ENCODE data around the gene TMED1.
"Not testable (repeated sequence)": the region's sequence is repeated elsewhere in the genome, so short reads cannot be mapped to it uniquely, and the experiment has no call there.

The TMED1 gene, protein sequence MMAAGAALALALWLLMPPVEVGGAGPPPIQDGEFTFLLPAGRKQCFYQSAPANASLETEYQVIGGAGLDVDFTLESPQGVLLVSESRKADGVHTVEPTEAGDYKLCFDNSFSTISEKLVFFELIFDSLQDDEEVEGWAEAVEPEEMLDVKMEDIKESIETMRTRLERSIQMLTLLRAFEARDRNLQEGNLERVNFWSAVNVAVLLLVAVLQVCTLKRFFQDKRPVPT

DNA sequence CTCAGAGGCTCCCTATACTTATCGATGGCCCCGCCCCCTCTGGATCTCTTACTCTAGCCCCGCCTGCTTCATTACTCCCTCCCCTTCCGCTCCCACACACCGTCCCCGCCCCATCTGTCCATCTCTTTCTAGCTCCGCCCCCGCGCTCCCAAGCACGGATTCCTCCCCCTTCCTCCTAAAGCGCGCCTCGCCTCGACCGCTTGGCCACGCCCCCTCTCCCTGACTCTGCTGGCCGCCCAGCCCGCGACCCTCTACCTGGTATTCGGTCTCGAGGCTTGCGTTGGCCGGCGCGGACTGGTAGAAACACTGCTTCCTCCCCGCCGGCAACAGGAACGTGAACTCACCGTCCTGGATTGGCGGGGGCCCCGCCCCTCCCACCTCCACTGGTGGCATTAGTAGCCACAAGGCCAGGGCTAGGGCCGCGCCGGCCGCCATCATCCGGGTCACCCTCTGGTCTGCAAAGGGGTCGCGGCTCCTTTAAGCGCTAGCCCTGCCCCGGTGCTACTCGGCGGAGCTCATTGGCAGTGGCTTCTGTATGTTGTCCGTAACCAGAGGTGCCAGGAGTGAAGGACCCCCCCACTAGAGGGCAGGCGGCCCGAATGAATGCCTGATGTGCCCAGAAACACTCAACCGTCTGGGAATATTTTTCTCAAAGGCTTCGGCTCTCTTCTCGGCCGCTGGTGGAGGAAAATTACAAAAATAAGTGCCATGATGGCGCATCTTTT lies at the start of gene TMED1:
TSS of gene TMED1 (minus strand) at position 459 of the 725 bp plus-strand sequence. CDS start at position 438, 21 bp downstream.
- peak; percentile 86 to 92 (median 90) for DNase-seq (ENCODE audit: low read depth in 3 of 3)

DNA sequence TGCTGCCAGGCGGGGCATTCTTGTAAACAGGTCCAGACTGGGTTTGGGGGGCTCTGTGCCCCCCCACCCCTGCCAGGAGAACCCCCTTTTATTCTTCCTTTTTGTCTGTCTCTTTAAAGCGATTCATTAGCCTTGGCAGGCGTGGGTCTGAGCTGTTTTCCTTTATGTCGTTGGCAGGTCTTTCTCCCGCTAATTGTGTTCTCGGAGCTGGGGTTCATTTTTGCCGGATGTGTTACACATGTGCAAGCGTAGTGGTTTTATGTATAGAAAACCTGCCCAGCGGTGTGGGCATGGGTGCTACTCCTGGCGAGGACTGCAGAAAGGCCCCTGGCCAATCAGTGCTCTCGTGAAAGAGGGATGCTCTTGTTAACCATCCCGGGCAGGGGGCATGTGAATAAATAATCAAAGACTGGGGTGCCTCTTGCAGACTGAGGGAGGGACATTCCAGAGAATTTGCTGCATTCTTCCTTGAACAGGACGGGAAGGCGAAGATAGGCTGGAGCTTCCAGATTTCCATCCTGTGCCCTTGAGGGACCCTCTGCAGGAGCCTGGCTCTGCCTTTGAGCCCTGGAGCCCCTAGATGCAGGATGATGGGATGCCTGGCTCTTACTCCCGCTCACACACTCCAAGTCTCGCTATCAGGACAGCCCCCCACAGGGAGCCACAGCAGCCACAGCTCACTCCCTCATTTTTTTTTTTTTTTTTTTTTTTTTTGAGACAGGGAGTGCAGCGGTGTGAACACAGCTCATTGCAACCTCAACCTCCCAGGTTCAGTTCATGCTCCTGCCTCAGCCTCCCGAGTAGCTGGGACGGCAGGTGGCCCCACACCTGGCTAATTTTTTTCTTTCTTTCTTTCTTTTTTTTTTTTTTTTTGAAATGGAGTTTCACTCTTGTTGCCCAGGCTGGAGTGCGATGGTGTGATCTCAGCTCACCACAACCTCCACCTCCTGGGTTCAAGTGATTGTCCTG lies 49.5 kb upstream of the TMED1 start:
- no peak for DNase-seq (ENCODE audit: low read depth in 3 of 3)

DNA sequence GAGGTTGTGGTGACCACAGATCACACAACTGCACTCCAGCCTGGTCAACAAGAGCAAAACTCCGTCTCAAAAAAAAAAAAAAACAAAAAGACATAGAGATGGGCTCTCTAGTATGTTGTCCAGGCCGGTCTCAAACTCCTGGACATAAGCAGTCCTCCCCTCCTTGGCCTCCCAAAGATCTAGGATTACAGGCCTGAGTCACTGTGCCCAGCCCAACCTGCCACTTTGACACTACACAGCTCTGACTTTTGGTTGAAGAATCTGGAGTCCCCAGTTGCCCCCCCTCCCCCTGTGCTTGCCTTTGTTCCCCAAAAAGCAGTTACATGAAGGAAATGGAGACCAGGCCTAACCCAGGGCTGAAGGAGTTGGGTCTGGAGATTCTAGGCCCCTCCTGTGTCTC lies 48.3 kb upstream of the TMED1 start:
- no peak for DNase-seq (ENCODE audit: low read depth in 3 of 3)

DNA sequence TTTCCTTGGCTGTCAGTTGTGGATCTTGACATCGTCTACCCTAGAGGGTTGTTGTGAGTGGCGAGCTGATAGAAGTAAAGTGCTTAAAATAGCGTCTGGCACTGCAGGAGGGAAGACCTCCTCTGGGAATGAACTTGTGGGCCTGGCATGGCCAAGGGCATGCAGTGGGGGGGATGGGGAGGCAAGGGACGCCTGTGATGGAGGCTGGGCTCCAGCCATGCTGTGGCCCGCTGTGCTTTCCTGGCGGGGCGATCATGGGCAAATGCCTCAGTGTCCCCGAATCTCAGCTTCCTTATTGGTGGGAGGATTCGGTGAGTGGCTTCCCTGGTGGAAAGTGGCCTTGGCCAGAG lies 46.1 kb upstream of the TMED1 start:
- no peak for DNase-seq (ENCODE audit: low read depth in 3 of 3)

DNA sequence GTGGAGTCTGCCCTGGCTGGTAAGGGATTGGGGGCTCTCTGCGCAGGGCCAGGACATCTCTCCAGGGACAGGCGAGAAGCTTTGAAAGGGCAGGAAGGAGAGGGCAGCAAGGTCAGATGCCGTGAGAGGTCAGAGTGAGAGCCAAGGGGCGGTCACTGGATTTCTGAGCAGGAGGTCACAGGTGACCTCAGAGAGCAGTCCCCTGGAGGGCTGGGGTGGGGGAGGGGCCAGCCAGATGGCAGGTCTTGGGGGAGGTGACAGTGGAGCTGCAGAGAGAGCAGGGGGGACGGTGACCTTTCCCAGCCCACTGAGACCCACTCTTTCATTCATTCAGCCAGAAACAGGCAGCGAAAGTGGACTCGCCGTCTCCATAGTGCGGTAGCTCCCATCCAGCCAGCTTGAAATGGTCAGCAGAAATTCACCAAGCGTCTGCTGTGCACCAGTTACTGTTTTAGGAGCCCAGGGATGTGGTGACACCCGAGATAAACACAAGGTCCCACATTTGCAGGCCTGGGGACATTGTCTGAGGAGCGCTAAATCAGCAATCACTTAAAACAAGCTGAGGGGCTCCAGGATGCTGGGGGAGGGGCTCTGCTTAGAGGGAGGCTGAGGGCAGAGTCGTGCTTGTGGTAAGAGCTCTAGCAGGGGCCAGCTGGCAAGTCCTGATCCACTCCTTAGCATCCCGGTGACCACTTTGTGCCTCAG lies 45.5 kb upstream of the TMED1 start:
- no peak for DNase-seq (ENCODE audit: low read depth in 3 of 3)

DNA sequence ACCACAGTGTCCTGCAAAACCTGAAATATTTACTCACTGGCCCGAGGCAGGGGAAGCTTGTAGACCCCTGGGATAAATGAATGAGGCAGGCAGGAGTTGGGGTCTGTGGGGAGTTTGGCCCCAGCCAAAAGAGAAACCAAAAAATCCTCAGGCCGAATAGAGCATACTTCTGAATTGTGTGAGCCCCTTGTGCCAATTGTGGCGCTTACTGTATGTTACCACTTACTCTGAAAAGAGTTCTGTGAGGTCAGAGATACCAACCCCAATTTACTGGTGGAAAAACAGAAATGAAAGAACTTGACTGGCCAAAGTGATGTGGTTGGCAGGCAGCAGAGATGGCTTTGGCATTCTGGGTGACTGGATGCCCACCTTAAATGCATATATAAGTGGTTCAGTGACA lies 42.2 kb upstream of the TMED1 start:
- no peak for DNase-seq (ENCODE audit: low read depth in 3 of 3)

DNA sequence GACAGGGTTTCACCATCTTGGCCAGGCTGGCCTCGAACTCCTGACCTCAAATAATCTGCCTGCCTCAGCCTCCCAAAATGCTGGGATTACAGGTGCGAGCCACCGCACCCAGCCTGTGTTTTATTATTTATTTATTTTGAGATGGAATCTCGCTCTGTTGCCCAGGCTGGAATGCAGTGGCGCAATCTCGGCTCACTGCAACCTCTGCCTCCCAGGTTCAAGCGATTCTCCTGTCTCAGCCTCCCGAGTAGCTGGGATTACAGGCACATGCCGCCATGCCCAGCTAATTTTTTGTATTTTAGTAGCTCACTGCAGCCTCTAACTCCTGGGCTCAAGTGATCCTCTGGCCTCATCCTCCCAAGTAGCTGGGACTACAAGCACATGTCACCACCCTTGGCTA lies 41.6 kb upstream of the TMED1 start:
- not testable (repeated sequence) for DNase-seq (ENCODE audit: low read depth in 3 of 3)

DNA sequence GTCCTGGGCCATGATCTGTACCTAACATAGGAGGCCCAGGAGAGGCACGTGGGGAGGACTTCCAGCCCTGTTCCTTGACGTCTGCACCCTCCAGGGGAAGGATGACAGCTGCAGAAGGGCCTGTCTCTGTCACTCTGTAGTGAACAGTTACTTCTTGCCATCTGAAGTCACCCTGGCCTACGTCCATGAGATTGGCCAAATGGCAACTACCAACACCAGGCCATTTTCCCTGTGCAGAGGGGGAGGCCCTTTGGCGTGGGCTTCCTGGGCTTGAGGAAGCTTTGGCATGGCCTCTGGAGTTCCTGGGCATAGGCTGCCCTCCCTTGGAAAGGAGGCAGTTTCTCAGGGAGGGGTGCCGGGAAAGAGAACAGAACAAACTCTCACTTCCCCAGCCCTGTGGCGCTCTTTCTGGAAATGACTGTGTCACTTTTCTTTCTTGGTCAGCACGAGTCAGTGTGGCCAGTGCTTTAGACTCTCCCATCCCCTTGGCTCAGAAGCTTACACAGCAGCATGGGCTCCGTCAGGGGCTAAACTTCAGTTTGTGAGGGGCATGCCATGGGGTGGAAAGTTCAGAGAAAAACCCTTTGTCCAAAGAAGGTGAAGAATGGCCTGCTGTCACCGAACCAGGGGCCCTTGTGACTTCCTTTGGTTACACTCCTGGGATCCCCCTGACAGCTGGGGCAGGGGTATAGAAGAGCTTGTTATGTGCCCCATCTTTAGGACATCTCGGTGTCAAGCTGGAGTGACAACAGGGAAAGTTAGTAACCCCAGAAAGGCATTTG lies 40.6 kb upstream of the TMED1 start:
- no peak for DNase-seq (ENCODE audit: low read depth in 3 of 3)

DNA sequence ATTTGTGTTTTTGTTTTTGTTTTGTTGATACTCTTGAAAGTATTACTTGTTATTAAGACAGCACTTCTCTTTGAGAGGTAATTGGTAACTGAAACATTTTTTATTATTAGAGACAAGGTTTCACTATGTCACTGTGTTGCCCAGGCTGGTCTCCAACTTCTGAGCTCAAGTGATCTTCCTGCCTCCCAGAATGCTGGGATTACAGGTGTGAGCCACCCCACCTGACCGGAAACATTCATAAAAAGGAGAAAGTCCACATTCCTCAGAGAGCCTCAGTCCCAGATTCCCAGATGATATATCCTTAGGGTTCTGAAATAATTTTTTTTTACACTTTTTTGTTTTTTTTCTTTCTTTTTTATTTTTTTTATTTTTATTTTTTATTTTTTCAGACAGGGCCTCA lies 38.0 kb upstream of the TMED1 start:
- DNase-seq (ENCODE audit: low read depth in 3 of 3), result no peak

DNA sequence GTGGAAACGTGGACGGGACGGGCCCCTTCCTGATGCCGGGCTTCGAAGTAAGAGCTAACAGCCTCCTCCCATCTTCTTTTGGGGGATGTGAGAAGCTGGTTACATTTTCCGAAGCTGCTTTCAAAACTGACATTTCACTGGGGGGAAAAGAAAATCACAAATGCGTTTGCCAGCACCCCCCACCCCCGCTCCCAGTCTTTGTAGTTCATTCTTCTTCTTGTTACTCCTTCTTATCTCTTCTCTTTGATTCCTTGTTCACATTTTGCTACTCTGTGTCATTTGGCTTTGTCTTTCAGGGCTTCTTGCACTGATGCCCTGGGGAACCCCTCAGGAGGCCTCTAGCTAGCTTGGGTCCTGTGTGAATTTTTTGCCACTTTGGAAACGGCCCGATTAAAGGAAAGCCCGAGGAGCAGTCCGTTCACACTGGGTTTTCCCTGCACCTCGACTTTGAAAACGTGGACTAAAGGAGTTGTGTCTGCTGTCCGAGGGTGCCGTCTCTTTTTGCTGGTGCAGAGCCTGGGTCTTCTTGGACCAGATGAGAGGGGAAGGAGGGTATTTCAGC lies 36.6 kb upstream of the TMED1 start:
- peak in 2 of 3 experiments; percentile 18 to 26 for DNase-seq (ENCODE audit: low read depth in 3 of 3)

DNA sequence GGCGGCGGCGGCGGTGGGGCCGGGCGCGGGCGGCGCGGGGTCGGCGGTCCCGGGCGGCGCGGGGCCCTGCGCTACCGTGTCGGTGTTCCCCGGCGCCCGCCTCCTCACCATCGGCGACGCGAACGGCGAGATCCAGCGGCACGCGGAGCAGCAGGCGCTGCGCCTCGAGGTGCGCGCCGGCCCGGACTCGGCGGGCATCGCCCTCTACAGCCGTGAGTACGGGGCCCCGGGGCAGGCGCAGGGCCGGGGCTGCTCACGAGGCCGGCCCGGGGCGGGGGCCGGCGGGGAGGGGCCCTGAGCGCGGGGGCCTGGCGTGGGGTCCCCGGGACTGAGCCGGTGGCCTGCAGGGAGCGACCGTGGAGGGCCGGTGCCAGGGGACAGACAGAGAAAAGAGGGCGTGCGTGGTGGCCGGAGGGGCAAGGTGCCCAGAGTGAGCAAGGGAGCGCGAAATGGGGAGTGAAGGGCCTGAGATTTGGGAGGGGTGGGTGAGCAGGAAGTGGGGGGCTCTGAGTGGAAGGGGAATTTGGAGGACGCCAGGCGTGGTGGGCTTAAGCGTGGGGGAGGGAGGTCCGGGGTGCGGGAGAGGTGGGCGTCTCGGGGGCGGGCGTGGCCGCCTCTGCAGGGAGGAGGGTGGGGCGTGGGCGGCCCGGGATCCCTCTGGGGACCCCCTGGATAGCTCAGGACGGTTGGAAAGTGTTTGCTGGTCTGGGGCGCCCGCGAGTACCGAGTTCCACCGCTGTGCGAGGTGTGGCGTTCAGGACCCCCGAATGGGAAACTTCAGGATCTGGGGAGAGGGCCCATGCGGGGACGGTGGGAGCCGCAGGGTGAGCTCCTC lies 35.9 kb upstream of the TMED1 start:
- peak in 2 of 3 experiments; percentile 28 to 32 for DNase-seq (ENCODE audit: low read depth in 3 of 3)

DNA sequence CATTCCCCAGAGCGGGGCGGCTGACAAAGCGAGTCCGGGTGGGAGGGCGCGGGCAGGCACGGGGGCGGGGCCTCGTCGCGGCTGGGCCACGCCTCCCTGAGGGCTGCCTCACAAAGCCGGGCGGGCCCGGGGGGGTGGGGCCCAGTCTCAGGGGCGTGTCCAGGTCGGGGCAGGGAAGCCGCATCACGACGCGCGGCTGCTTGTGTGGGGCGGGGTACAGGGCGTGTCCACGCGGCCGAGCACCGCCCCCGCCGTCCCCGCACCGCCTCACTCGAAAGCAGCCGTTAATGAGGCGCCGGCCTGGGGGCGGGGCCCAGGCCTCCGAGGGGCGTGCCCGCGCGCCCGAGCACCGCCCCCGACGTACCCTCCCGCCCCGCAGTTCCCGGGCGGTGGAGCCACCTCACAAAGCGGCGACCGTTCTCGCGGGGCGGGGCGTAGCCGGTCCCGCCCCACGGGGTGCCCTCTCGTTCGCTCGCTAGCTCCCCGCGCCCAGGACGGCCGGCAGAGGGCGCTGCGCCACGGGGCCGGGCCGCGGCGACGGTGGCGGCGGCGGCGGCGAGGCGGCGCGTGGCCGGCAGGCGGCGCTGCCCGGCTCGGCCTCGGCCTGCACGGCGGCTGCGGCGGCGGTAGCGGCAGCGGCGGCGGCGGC lies 35.1 kb upstream of the TMED1 start, which contains the start of gene CARM1:
TSS of gene CARM1 (plus strand) at position 599 of the 649 bp plus-strand sequence. CDS start 150 bp downstream, outside the sequence.
- DNase-seq (ENCODE audit: low read depth in 3 of 3), result peak; percentile 99

DNA sequence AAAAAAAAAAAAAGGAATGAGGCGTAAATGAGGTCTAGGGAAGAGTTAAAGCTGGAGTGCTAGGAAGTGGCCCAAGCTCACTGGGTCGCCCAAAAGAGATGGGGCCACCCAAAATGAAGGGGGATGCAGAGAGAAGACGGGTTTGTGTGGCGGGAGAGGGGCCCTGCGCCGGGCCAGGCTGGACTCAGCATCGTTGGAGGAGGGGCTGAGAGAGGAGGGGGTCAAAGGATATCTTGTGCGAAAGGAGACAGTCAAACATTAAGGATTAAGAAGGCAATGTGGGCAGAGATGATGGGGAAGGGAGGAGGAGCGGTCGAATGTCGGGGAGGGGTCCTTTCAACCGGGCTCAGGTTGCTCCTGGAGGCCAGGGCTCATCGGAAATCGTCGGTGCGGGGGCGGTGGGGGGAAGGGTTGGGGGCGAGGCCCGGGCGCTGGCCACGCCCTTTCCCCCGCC lies 34.5 kb upstream of the TMED1 start:
- no peak for DNase-seq (ENCODE audit: low read depth in 3 of 3)

DNA sequence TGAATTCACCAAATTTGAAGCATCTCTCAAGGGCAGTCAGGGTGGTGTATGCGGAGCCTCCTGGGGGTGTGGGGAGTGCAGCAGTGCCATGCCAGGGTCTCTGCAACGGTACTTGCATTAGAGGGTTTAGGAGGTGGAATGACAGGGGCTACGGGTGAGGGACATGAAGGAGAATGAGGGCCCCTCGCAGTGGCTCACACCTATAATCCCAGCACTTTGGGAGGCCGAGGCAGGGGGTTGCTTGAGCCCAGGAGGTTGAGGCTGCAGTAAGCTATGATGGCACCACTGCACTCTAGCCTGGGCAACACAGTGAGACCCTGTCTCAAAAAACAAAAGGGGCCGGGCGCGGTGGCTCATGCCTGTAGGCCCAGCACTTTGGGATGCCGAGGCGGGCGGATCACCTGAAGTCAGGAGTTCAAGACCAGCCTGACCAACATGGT lies 33.9 kb upstream of the TMED1 start:
- DNase-seq (ENCODE audit: low read depth in 3 of 3), result not testable (repeated sequence)

DNA sequence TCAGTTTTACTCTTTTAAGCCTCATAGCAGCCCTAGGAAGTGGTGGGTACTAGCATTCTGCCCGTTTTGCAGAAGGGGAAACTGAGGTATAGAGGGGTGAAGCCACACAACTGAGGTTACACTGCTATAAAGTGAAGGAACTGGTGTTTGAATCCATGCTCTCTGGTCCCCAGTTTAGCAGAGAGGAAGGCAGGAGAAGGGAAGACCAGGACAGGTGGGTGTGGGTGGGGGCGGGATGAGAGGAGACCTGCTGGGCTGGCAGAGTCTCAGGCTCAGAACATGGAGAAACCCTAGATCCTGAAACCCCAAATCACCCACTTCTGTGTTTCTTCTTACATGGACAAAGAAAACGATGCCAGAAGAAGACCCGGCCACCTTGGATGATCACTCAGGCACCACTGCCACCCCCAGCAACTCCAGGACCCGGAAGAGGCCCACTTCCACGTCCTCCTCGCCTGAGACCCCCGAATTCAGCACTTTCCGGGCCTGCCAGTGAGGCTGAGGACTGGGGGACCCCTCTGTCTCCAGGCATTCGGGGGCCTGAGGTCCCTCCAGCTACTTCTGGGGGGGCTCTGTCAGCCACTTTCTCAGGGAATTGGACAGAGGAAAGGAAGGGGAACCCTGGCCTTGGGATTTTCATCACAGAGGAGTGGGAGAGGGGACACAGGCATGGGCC lies 33.0 kb upstream of the TMED1 start:
- DNase-seq (ENCODE audit: low read depth in 3 of 3), result no peak

DNA sequence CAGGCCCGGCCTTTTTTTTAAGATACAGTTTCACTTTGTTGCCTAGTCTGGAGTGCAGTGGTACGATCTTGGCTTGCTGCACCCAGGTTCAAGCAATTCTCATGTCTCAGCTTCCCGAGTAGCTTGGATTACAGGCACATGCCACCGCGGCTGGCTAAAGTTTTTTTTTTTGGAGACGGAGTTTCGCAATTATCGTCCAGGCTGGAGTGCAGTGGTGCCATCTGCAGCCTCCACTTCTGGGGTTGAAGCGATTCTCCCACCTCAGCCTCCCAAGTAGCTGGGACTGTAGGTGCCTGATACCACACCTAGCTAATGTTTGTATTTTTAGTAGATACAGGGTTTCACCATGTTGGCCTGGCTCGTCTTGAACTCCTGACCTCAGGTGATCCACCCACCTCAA lies 30.5 kb upstream of the TMED1 start:
- no peak for DNase-seq (ENCODE audit: low read depth in 3 of 3)

DNA sequence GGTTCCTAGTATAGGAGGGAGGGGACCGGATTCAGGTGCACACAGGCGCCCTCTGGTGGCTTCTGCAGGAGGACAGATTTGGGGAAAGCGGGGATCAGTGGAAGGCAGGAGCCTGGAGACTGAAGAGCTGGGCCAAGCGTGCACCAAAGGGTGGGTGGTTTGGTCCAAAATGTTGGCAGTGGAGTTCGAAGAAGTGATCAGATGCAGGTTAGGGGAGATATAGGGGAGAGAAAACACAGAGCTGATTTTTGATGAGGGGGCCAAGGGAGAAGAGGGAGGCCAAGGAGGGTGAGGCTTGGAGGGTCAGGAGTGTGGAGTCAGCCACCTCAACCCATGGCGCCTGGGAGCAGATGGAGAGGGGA lies 28.5 kb upstream of the TMED1 start:
- DNase-seq (ENCODE audit: low read depth in 3 of 3), result peak; percentile 61 to 72 (median 64)

DNA sequence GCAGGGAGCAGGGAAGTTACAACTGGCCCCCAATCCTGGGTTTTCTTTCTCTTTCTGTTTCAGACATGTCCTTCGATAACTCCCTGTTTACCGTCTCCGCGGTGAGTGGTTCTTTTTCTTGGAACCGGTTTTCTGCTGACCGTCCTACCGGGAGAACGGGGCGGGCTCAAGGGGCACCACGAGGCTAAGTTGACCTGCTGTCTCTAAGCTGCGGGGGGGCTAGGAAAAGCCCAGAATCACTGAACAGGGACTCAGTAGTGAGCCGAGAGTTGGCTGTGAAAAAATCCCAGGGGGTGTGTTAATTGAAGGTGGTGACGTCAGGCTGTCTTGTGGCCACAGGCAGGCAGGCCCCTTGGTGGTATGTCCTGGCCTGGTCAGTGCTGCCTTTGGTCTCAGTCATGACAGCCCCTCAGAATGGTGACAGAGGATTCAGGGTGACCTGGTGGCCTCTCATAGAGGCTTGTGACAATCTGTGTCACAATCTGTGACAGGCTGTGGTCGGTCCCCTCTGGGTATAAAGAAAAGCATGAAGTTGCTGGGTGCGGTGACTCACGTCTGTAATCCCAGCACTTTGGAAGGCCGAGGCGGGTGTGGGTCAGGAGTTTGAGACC lies 27.2 kb upstream of the TMED1 start:
- DNase-seq (ENCODE audit: low read depth in 3 of 3), result no peak

Data from stimulated activated CD4-positive, alpha-beta T cell treated with anti-CD3 and anti-CD28 coated beads, TNF-alpha, amount 100 ng/mL, for 4 hours (primary cell).